Gastroesophageal sphincter (tissue), 3 donors: ENCODE results near the gene NFIA.

ENCODE experiments used
- CTCF ChIP-seq, 4 experiments: fragments of 200-600 bp in 2 of 4; fragments of 450-650 bp in 2 of 4; sonication (generic) in 1 of 4; IDR thresholded peaks; one replicate each; pipeline ENCODE4 v1.5.1; 2017 to 2019; ENCODE audit warnings: antibody characterized with exemption in 4 of 4, mild to moderate bottlenecking in 2 of 4, moderate library complexity in 2 of 4
- EP300 ChIP-seq: sonication (generic); formaldehyde crosslinking; IDR thresholded peaks from one replicate; pipeline ENCODE4 v1.6.1; 2017; ENCODE audit warnings: antibody characterized with exemption, mild to moderate bottlenecking
- POLR2A ChIP-seq, 2 donors: fragments of 450-650 bp; IDR thresholded peaks; one replicate each; pipeline ENCODE4 v1.6.1; 2017; ENCODE audit warnings: antibody characterized with exemption in 2 of 2, mild to moderate bottlenecking in 2 of 2, moderate library complexity in 1 of 2
- POLR2AphosphoS5 ChIP-seq: sonication (generic); formaldehyde crosslinking; IDR thresholded peaks from one replicate; pipeline ENCODE4 v1.6.1; 2017; ENCODE audit warnings: antibody characterized with exemption

- TF ChIP-seq CTCF (IDR thresholded peaks at IDR 0.05): no peak
- no peak for TF ChIP-seq POLR2A (IDR thresholded peaks at IDR 0.05)
- no peak for TF ChIP-seq POLR2AphosphoS5
- TF ChIP-seq EP300: no peak
These were observed 125.1 kb downstream of the NFIA start for GRCh38 chr1:61207416-61207815.
